Body of pancreas (tissue), 4 donors: ENCODE data around the gene LDB2. TPM values are rescaled to one million over a fixed set of nuclear protein-coding genes. Genes with fewer than 3 reads are reported as not detected.

ENCODE experiments used
- ATAC-seq: fragments of 150-250 bp; one replicate; pipeline ENCODE4 v1.9.1; 2016
- DNase-seq, 4 donors: peaks; one replicate each; pipeline ENCODE4 v3.0.0-alpha.2; 2019
- H3K27ac ChIP-seq, 4 donors: fragments of 200-600 bp; sonication (generic); 1 replicate in 3 of 4; 2 replicates in 1 of 4; pipeline versions ENCODE4 v1.5.1 to v1.6.1; 2016 to 2019; ENCODE audit warnings: mild to moderate bottlenecking in 1 of 4, mixed read lengths in 1 of 4, moderate library complexity in 1 of 4
- H3K27me3 ChIP-seq, 2 donors: fragments of 200-600 bp; sonication (generic); one replicate each; pipeline ENCODE4 v1.6.0; 2016; ENCODE audit warnings: mild to moderate bottlenecking in 1 of 2
- H3K36me3 ChIP-seq, 2 donors: fragments of 200-600 bp; sonication (generic); replicated peaks in 1 of 2; 2 replicates each; pipeline ENCODE4 v1.5.1; 2016; ENCODE audit warnings: low read depth in 2 of 2; ENCODE audit not compliant: insufficient read depth in 1 of 2
- H3K4me1 ChIP-seq: fragments of 200-600 bp; sonication (generic); one replicate; pipeline ENCODE4 v1.6.0; 2016
- H3K4me3 ChIP-seq, 2 donors: fragments of 200-600 bp; sonication (generic); 1 replicate in 1 of 2; 2 replicates in 1 of 2; pipeline ENCODE4 v1.5.1; 2016 to 2019
- H3K9me3 ChIP-seq, 3 donors: fragments of 200-600 bp; sonication (generic); 1 replicate in 2 of 3; 2 replicates in 1 of 3; pipeline ENCODE4 v1.5.1; 2016
- POLR2A ChIP-seq, 3 donors: fragments of 450-650 bp; IDR thresholded peaks; one replicate each; pipeline ENCODE4 v1.6.1; 2016; ENCODE audit warnings: antibody characterized with exemption in 3 of 3, mild to moderate bottlenecking in 2 of 3
- WGBS, 2 donors: methylation state at CpG; one replicate each; pipeline ENCODE4 v1.1.5; 2017; 5-methylcytosine and 5-hydroxymethylcytosine counted together
- intact Hi-C: fragments of 100-400 bp; cut with DNase I; formaldehyde crosslinking; loops from one replicate; pipeline ENCODE4 v1.15.1; 2023
- total RNA-seq, 2 donors: library from RNA; depleted of rRNA; stranded (reverse); fragments of >200 nt; gene quantifications; one replicate each; pipeline ENCODE4 v1.1.0, GENCODE V29; 2016
- TF ChIP-seq, protein P1 (sequence below), 7 experiments: fragments of 450-650 bp in 4 of 7; fragments of 200-600 bp in 3 of 7; sonication (generic) in 3 of 7; IDR thresholded peaks; one replicate each; pipeline ENCODE4 v1.5.1; 2016 to 2019; ENCODE audit warnings: antibody characterized with exemption in 7 of 7

Gene LDB2
- total RNA-seq, 2 donors from 2014 or later: 14.8 to 16.5 TPM

DNA sequence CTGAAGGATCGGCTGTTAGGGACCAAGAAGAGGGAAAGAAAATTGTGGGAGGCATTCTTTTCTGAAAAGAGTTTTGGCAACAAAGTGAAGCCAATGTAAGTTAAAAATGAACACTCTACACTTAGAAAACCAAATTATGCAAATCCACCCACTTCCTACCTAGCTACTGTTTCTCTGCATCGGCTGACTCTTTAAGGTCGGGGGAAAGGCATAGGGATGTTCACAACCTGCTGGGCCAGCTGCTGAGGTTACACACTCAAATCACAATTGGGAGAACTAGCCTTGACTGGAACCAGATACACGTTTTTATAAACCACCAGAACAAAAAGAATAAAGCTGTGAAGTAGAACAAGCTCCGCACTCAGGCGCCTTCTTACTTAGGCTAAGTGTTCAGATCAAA lies 165.7 kb downstream of the LDB2 start:
- Histone ChIP-seq H3K4me3 (no peak overlapping the region), H3K4me1 (no peaks in the 10 kb centered on the region), H3K9me3 (no peaks in the 10 kb centered on the region), H3K27me3 (no peaks in the 10 kb centered on the region), H3K27ac (no peak overlapping the region), H3K36me3 (no peaks in the 10 kb centered on the region)
- ATAC-seq (no peak), DNase-seq (no peak)
- intact Hi-C loops: no loop called here
- 68 to 72% methylated on average over 6 of the region's 6 CpGs for whole genome bisulfite sequencing, 2 donors
- no peak for TF ChIP-seq POLR2A (IDR thresholded peaks at IDR 0.05)
- TF ChIP-seq, protein P1, sequence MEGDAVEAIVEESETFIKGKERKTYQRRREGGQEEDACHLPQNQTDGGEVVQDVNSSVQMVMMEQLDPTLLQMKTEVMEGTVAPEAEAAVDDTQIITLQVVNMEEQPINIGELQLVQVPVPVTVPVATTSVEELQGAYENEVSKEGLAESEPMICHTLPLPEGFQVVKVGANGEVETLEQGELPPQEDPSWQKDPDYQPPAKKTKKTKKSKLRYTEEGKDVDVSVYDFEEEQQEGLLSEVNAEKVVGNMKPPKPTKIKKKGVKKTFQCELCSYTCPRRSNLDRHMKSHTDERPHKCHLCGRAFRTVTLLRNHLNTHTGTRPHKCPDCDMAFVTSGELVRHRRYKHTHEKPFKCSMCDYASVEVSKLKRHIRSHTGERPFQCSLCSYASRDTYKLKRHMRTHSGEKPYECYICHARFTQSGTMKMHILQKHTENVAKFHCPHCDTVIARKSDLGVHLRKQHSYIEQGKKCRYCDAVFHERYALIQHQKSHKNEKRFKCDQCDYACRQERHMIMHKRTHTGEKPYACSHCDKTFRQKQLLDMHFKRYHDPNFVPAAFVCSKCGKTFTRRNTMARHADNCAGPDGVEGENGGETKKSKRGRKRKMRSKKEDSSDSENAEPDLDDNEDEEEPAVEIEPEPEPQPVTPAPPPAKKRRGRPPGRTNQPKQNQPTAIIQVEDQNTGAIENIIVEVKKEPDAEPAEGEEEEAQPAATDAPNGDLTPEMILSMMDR (IDR thresholded peaks at IDR 0.05): no peak

- no peaks in the 10 kb centered on the region for H3K4me1 ChIP-seq
- intact Hi-C loops: no loop called here
- H3K9me3 ChIP-seq: no peaks in the 10 kb centered on the region
Observed at GRCh38 chr4:16731776-16732380, 166.6 kb downstream of the LDB2 start.

GRCh38 chr4:16730522-16731205 lies 167.8 kb downstream of the LDB2 start:
- Histone ChIP-seq H3K36me3 (no peaks in the 10 kb centered on the region), H3K4me3 (no peak overlapping the region), H3K9me3 (no peaks in the 10 kb centered on the region), H3K27ac (no peak overlapping the region), H3K4me1 (no peaks in the 10 kb centered on the region), H3K27me3 (no peaks in the 10 kb centered on the region)
- ATAC-seq (no peak), DNase-seq (no peak)
- intact Hi-C loops: no loop called here
- TF ChIP-seq, protein P1 (IDR thresholded peaks at IDR 0.05): no peak
- 75 to 78% methylated on average over 3 of the region's 3 CpGs for WGBS, 2 donors

More at GRCh38 chr4:16731776-16732380, 166.6 kb downstream of the LDB2 start:
- no peaks in the 10 kb centered on the region for H3K27me3 ChIP-seq
- ATAC-seq (no peak), DNase-seq (no peak)
- H3K27ac ChIP-seq: no peak overlapping the region
- no peak for TF ChIP-seq POLR2A (IDR thresholded peaks at IDR 0.05)
- TF ChIP-seq, protein P1 (IDR thresholded peaks at IDR 0.05): no peak
- WGBS, 2 donors: 49 to 60% methylated on average over 3 of the region's 3 CpGs
- H3K4me3 ChIP-seq: no peak overlapping the region
- H3K36me3 ChIP-seq: no peaks in the 10 kb centered on the region

DNA sequence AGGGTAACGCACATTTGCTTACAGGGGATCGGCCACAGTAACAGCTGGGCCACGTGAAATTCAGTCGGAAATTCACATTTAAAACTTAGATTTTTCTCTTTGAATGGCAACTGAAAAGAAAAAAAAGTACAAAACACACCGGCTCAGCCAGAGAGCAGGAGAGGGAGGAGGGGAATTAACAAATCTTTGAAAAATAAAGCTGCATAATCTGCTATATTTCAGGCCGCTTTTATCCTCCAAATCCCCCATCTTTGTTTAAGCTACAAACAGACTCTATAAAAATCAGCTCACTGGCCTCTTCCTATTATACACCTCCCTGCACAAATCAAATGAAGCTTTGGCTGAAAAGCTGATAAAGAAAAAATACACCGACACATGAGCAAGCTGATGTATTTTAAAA lies 169.1 kb downstream of the LDB2 start:
- intact Hi-C loops: no loop called here
- Histone ChIP-seq H3K27ac (no peak overlapping the region), H3K9me3 (no peaks in the 10 kb centered on the region), H3K36me3 (no peaks in the 10 kb centered on the region), H3K4me1 (no peaks in the 10 kb centered on the region), H3K27me3 (no peaks in the 10 kb centered on the region), H3K4me3 (no peak overlapping the region)
- ATAC-seq (no peak), DNase-seq (no peak)
- TF ChIP-seq POLR2A (IDR thresholded peaks at IDR 0.05): no peak
- TF ChIP-seq, protein P1 (IDR thresholded peaks at IDR 0.05): no peak
- 50 to 54% methylated on average over 7 of the region's 7 CpGs for WGBS, 2 donors

DNA sequence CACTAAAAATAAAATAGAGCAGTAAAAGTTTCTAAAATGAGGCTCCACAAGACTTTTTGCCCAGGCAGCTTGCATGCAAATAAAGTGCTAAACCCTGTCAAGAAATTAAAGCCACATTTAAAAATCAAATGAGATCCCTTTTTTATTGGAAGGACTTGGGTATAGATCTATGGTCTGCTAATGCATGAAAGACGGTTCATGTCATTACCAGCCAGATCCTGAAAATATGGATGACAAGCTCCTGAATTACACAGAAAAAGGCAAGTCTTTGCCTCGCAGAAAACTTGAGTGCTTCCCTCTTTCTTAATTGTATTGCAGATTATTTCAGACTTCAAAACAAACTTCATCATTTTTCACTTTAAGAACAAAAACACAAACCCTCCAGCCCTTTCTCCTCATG lies 169.6 kb downstream of the LDB2 start:
- H3K27me3 ChIP-seq: no peaks in the 10 kb centered on the region
- 53 to 69% methylated on average over 2 of the region's 2 CpGs for WGBS, 2 donors
- no peak for TF ChIP-seq POLR2A (IDR thresholded peaks at IDR 0.05)
- TF ChIP-seq, protein P1 (IDR thresholded peaks at IDR 0.05): no peak
- no peak overlapping the region for H3K4me3 ChIP-seq
- no peak overlapping the region for H3K27ac ChIP-seq
- intact Hi-C loops: no loop called here
- no peaks in the 10 kb centered on the region for H3K9me3 ChIP-seq
- no peaks in the 10 kb centered on the region for H3K36me3 ChIP-seq
- no peaks in the 10 kb centered on the region for H3K4me1 ChIP-seq
- ATAC-seq (no peak), DNase-seq (no peak)
